NCI-H82 treated with DMSO at 0.1 percent for 48 hours (cell line): ENCODE results near the gene POLE2.
"Not testable (repeated sequence)": the region's sequence is repeated elsewhere in the genome, so short reads cannot be mapped to it uniquely, and the experiment has no call there.

Experiments used
- DNase-seq: peaks from one replicate; lab custom pipeline; 2025; ENCODE audit not compliant: unreplicated experiment; lab: John Stamatoyannopoulos, UW

POLE2 gene

GRCh38 chr14:49659526-49660455 is 28.2 kb downstream of the POLE2 start:
- no peak for DNase-seq

- not testable (repeated sequence) for DNase-seq
Measured at GRCh38 chr14:49657500-49657899, 30.5 kb downstream of the POLE2 start.

- no peak for DNase-seq
Measured at GRCh38 chr14:49654511-49654910, 33.5 kb downstream of the POLE2 start.

GRCh38 chr14:49653508-49653907 is 34.5 kb downstream of the POLE2 start:
- DNase-seq, result no peak

- no peak for DNase-seq
Measured at GRCh38 chr14:49642163-49642562, 45.9 kb downstream of the POLE2 start.

DNA sequence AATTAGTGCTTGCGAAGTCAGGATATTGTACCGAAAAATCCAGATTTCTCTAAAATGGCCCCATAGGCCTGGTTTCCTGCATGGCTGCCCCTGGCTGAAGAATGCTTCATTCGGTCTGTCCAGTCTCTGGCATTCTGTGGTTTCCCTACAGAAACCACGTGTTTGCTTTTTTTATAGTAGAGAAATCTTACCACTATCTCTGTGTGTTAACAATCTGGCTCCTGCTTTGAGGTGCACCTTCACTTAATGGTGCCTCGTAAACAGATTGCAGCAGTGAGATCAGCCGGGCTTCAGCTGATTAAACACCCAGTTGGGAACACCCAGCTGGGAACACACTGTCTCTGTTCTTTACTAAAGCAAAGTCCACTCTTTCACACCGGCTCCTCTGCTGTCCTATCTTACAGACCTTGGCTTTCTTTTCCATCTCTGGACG is 46.3 kb downstream of the POLE2 start:
- no peak for DNase-seq

- DNase-seq, result no peak
Measured at GRCh38 chr14:49640540-49641417, 47.2 kb downstream of the POLE2 start.

DNA sequence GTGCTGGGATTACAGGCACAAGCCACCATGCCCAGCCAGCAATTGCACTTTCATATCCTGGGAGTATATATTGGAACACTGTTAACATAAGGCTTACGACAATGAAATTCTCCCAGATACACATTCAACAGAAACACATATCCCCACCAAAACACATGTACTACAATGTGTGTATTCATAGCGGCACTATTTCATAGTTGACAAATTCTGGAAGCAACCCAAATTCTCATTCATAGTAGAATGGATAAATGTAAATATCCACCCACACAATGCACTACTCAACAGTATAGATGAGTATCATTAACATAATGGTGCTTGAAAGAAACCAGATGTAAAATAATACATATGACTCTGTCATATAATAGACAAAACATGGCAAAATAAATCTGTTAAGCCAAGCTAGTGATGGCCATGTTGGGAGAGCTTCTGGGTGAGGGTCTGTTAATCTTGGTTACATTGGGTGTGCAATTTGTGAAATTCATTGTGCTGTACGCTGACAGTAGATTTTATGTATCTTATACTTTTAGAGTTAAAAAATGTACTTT is 50.4 kb downstream of the POLE2 start:
- DNase-seq, result no peak

- DNase-seq, result no peak
Measured at GRCh38 chr14:49636866-49637265, 51.1 kb downstream of the POLE2 start.

GRCh38 chr14:49634547-49635334 is 53.3 kb downstream of the POLE2 start, which contains the start of gene DNAAF2:
Gene DNAAF2 (minus strand): TSS chr14:49635244. CDS start chr14:49635149, 95 bp downstream.
- DNase-seq, result peak; percentile 16

DNA sequence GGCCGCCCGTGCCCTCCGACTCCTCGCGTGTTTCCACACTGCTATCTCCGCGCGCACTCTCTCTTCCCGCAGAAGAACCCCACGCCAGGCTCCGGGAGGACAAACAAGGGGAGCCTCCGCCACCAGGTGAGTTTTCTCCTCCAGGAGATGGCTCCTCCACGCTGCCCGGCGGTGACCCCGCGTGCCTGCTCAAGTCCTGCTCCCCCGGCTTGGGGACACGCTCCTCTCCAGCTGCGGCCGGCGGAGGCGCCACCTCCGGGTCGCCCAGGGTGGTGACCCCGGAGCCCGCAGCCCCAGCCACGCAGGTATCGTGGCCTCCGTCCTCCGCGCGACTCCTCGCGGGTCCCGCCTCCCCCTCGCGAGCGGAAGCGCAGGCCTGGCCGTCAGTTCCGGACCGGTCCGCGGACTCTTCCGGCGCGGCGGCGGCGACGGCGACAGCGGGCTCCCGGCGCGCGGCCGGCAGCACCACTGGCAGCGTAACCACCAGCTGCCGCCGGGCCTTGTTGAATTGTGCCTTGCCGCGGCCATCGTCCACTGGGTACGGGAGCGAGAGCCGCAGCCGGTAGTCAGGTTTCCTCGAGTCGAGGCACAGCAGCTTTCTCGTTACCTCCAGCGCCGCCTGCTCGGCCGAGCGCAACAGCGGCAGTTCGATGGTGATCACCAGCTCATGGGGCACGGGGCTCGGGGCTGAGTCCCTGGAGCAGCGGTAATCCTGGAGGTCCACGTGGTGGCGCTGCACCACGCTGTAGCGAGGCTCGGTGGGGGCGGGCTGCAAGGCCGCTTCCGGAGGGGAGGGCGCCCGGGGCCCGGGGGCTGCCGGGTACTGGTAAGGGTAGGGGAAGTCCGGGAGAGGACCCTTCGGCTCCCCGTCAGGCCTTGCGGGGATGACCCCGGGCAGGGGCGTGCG is 54.1 kb downstream of the POLE2 start:
- DNase-seq, result peak; percentile 72

- no peak for DNase-seq
Measured at GRCh38 chr14:49623941-49624839, 63.8 kb downstream of the POLE2 start.

GRCh38 chr14:49623387-49623786 is 64.6 kb downstream of the POLE2 start:
- DNase-seq, result no peak

- no peak for DNase-seq
Measured at GRCh38 chr14:49622022-49622607, 65.9 kb downstream of the POLE2 start.

DNA sequence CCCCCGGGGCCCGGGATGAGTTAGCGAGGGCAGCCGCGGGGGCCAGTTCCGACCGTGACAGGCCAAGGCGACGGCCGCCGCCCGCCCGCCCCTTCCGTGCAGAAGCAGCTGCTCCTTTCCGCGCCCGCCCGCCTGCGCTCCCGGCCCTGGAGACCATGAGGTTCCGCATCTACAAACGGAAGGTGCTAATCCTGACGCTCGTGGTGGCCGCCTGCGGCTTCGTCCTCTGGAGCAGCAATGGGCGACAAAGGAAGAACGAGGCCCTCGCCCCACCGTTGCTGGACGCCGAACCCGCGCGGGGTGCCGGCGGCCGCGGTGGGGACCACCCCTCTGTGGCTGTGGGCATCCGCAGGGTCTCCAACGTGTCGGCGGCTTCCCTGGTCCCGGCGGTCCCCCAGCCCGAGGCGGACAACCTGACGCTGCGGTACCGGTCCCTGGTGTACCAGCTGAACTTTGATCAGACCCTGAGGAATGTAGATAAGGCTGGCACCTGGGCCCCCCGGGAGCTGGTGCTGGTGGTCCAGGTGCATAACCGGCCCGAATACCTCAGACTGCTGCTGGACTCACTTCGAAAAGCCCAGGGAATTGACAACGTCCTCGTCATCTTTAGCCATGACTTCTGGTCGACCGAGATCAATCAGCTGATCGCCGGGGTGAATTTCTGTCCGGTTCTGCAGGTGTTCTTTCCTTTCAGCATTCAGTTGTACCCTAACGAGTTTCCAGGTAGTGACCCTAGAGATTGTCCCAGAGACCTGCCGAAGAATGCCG is 66.7 kb downstream of the POLE2 start:
- no peak for DNase-seq

DNA sequence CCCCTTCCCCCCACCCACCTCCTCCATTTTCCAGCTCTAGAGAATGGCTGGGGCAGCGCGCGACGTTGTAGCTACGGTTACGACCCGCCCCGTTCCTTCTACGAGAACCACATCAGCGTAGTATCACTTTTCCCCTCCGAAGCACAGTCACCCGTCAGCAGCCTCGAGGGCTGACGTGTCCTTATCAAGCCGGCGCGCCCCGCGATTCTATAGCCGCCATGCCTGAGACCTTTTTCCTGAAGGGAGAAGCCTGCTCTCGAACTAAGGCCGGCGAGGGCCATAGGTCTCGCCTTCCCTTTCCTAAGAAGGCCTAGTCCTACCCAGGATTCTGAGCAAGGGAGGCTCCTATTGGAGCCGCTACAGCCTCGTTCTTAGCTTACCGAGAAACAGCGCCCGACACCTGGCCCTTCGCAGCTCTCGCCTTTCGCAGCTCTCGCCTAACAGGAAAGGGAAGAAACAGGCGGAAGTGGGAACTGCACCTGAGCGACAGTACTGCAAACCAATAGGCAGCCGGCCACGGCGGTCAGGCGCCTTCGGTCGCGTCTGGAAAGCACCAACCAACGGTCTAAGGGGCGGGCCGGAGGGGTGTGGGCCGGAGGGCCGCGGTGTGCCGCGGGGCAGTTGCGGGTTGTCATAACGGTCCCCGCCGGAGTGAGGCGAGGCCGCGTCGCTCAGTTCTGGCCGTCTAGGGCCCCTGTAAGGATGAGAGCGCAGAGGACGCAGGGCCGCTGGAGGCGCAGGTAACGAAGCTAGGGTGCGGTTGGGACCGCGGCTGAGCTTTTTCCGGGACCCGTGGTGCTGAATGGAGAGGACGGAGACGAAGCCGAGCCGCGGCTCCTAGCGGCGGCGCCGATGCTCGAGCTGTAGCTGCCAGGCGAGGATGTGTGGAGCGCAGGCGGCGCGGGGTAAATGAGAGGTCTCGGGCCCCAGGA is 67.6 kb downstream of the POLE2 start, which contains the start of the genes MGAT2 and RPL36AL:
Gene MGAT2, plus strand, starts transcription at position 618 of the 932 bp plus-strand sequence. CDS start 470 bp downstream, outside the sequence.
Gene RPL36AL, minus strand, starts transcription at position 445 of the 932 bp plus-strand sequence. CDS start 1,522 bp downstream, outside the sequence.
- DNase-seq, result peak; percentile 84
